GM19238 (cell line): Measurements from ENCODE around the gene METTL22.
A peak's percentile ranks its signal among the peaks of the same experiment; 100 is the strongest.

Source experiments
- DNase-seq: peaks from one replicate; pipeline ENCODE4 v3.0.0; 2011; ENCODE audit warnings: low spot score; ENCODE audit not compliant: insufficient read length

The METTL22 gene

GRCh38 chr16:8594149-8594666 lies 27.3 kb upstream of the METTL22 start:
- DNase-seq: no peak

GRCh38 chr16:8595783-8596182 lies 25.7 kb upstream of the METTL22 start:
- DNase-seq: no peak

GRCh38 chr16:8596581-8596980 lies 24.9 kb upstream of the METTL22 start:
- no peak for DNase-seq

GRCh38 chr16:8600144-8600775 lies 21.2 kb upstream of the METTL22 start:
- DNase-seq: no peak

- no peak for DNase-seq
These were observed 15.9 kb upstream of the METTL22 start for GRCh38 chr16:8605554-8605953.

- no peak for DNase-seq
These were observed 14.3 kb upstream of the METTL22 start for GRCh38 chr16:8607214-8607613.

GRCh38 chr16:8611122-8611521 lies 10.4 kb upstream of the METTL22 start:
- DNase-seq: no peak

GRCh38 chr16:8611886-8612600 lies 9.5 kb upstream of the METTL22 start:
- no peak for DNase-seq

GRCh38 chr16:8614435-8615029 lies 7.0 kb upstream of the METTL22 start:
- DNase-seq: no peak

- DNase-seq: no peak
These were observed 1.7 kb upstream of the METTL22 start for GRCh38 chr16:8619671-8620370.

GRCh38 chr16:8620535-8620934 lies 963 bp upstream of the METTL22 start:
- DNase-seq: no peak

GRCh38 chr16:8621222-8621571 lies 301 bp upstream of the METTL22 start:
- DNase-seq: no peak

GRCh38 chr16:8622315-8622656 lies 788 bp downstream of the METTL22 start:
- peak; percentile 25 for DNase-seq

- no peak for DNase-seq
These were observed 2.1 kb downstream of the METTL22 start for GRCh38 chr16:8623634-8624033.

GRCh38 chr16:8625491-8626087 lies 4.1 kb downstream of the METTL22 start:
- DNase-seq: no peak

- no peak for DNase-seq
These were observed 5.4 kb downstream of the METTL22 start for GRCh38 chr16:8626946-8627345.

GRCh38 chr16:8627456-8627855 lies 6.0 kb downstream of the METTL22 start:
- no peak for DNase-seq

GRCh38 chr16:8628981-8629725 lies 7.7 kb downstream of the METTL22 start:
- DNase-seq: no peak

- no peak for DNase-seq
These were observed 8.9 kb downstream of the METTL22 start for GRCh38 chr16:8630255-8630953.

GRCh38 chr16:8631373-8631772 lies 9.9 kb downstream of the METTL22 start:
- DNase-seq: no peak
